ENCODE data around the gene GADD45A.

The GADD45A gene

GRCh38 chr1:67734323-67734690, 49.3 kb downstream of the GADD45A start:
- TF ChIP-seq PAX5 (IDR thresholded peaks at IDR 0.05; ENCODE audit: insufficient read depth, low read length, severe bottlenecking) (no peak), POU2F2 (IDR thresholded peaks at IDR 0.05; ENCODE audit: low read depth, low read length) (no peak), POLR2A (IDR thresholded peaks at IDR 0.05; ENCODE audit: low read depth, low read length) (no peak), TAF1 (IDR thresholded peaks at IDR 0.05; ENCODE audit: low read depth, low read length) (no peak), SPI1 (IDR thresholded peaks at IDR 0.05; ENCODE audit: low read depth, low read length) (no peak), POLR2AphosphoS5 (IDR thresholded peaks at IDR 0.05; ENCODE audit: low read depth, low read length) (no peak)
- FAIRE-seq, result peak; percentile 20

GRCh38 chr1:67735206-67735605, 50.2 kb downstream of the GADD45A start:
- DNase-seq (ENCODE audit: insufficient read length, low spot score), result no peak
- FAIRE-seq, result no peak
- TF ChIP-seq PAX5 (IDR thresholded peaks at IDR 0.05; ENCODE audit: insufficient read depth, low read length, severe bottlenecking) (no peak), POLR2A (IDR thresholded peaks at IDR 0.05; ENCODE audit: low read depth, low read length) (no peak), SPI1 (IDR thresholded peaks at IDR 0.05; ENCODE audit: low read depth, low read length) (no peak), POLR2AphosphoS5 (IDR thresholded peaks at IDR 0.05; ENCODE audit: low read depth, low read length) (no peak), TAF1 (IDR thresholded peaks at IDR 0.05; ENCODE audit: low read depth, low read length) (no peak), POU2F2 (IDR thresholded peaks at IDR 0.05; ENCODE audit: low read depth, low read length) (no peak)

More at GRCh38 chr1:67734323-67734690, 49.3 kb downstream of the GADD45A start:
- no peak for DNase-seq (ENCODE audit: insufficient read length, low spot score)

GRCh38 chr1:67735806-67736627, 51.0 kb downstream of the GADD45A start:
- FAIRE-seq, result peak; percentile 93
- peak; percentile 48; the same call in 1 of the 2 replicates for TF ChIP-seq TAF1 (IDR thresholded peaks at IDR 0.05; ENCODE audit: low read depth, low read length)
- TF ChIP-seq POLR2AphosphoS5 (IDR thresholded peaks at IDR 0.05; ENCODE audit: low read depth, low read length), result peak; percentile 69
- peak; percentile 94 for TF ChIP-seq POU2F2 (IDR thresholded peaks at IDR 0.05; ENCODE audit: low read depth, low read length)
- no peak for TF ChIP-seq PAX5 (IDR thresholded peaks at IDR 0.05; ENCODE audit: insufficient read depth, low read length, severe bottlenecking)
- TF ChIP-seq POLR2A (IDR thresholded peaks at IDR 0.05; ENCODE audit: low read depth, low read length), result peak; percentile 69
- no peak for DNase-seq (ENCODE audit: insufficient read length, low spot score)

- TF ChIP-seq TAF1 (IDR thresholded peaks at IDR 0.05; ENCODE audit: low read depth, low read length), result no peak
- no peak for TF ChIP-seq SPI1 (IDR thresholded peaks at IDR 0.05; ENCODE audit: low read depth, low read length)
- DNase-seq (ENCODE audit: insufficient read length, low spot score) (no peak), FAIRE-seq (no peak)
These were observed 51.7 kb downstream of the GADD45A start for GRCh38 chr1:67736750-67737149.

GRCh38 chr1:67737875-67738274, 52.9 kb downstream of the GADD45A start:
- no peak for TF ChIP-seq POLR2A (IDR thresholded peaks at IDR 0.05; ENCODE audit: low read depth, low read length)
- TF ChIP-seq PAX5 (IDR thresholded peaks at IDR 0.05; ENCODE audit: insufficient read depth, low read length, severe bottlenecking), result no peak
- TF ChIP-seq POU2F2 (IDR thresholded peaks at IDR 0.05; ENCODE audit: low read depth, low read length), result no peak
- no peak for TF ChIP-seq POLR2AphosphoS5 (IDR thresholded peaks at IDR 0.05; ENCODE audit: low read depth, low read length)
- TF ChIP-seq SPI1 (IDR thresholded peaks at IDR 0.05; ENCODE audit: low read depth, low read length), result no peak
- no peak for TF ChIP-seq TAF1 (IDR thresholded peaks at IDR 0.05; ENCODE audit: low read depth, low read length)
- no peak for FAIRE-seq
- no peak for DNase-seq (ENCODE audit: insufficient read length, low spot score)

All from GM12891 (cell line).